Pons (tissue), 1 donor: ENCODE data around the gene SP3.

Experiments
- DNase-seq: peaks from one replicate; pipeline ENCODE4 v3.0.0-alpha.2; 2016; ENCODE audit warnings: low spot score

Gene SP3

GRCh38 chr2:173942861-173943523, 22.2 kb downstream of the SP3 start:
- no peak for DNase-seq

GRCh38 chr2:173941567-173941966, 23.6 kb downstream of the SP3 start:
- no peak for DNase-seq

GRCh38 chr2:173940208-173941020, 24.8 kb downstream of the SP3 start:
- DNase-seq, result no peak

GRCh38 chr2:173938700-173939384, 26.3 kb downstream of the SP3 start:
- DNase-seq, result no peak

GRCh38 chr2:173935305-173935704, 29.9 kb downstream of the SP3 start:
- no peak for DNase-seq

- no peak for DNase-seq
Measured at GRCh38 chr2:173934895-173935294, 30.3 kb downstream of the SP3 start.

- no peak for DNase-seq
Measured at GRCh38 chr2:173931751-173932150, 33.4 kb downstream of the SP3 start.

- no peak for DNase-seq
Measured at GRCh38 chr2:173929441-173929840, 35.7 kb downstream of the SP3 start.

- no peak for DNase-seq
Measured at GRCh38 chr2:173926875-173927274, 38.3 kb downstream of the SP3 start.

- no peak for DNase-seq
Measured at GRCh38 chr2:173924285-173924684, 40.9 kb downstream of the SP3 start.

GRCh38 chr2:173922760-173923159, 42.4 kb downstream of the SP3 start:
- no peak for DNase-seq

GRCh38 chr2:173922068-173922467, 43.1 kb downstream of the SP3 start:
- no peak for DNase-seq

- no peak for DNase-seq
Measured at GRCh38 chr2:173914055-173914927, 50.9 kb downstream of the SP3 start.

- DNase-seq, result no peak
Measured at GRCh38 chr2:173909846-173910245, 55.3 kb downstream of the SP3 start.

- no peak for DNase-seq
Measured at GRCh38 chr2:173906626-173907025, 58.5 kb downstream of the SP3 start.

GRCh38 chr2:173903601-173904394, 61.4 kb downstream of the SP3 start:
- no peak for DNase-seq

- DNase-seq, result no peak
Measured at GRCh38 chr2:173898996-173899395, 66.2 kb downstream of the SP3 start.

GRCh38 chr2:173898178-173898668, 67.0 kb downstream of the SP3 start:
- DNase-seq, result peak; percentile 58

- DNase-seq, result no peak
Measured at GRCh38 chr2:173896755-173897154, 68.4 kb downstream of the SP3 start.

- no peak for DNase-seq
Measured at GRCh38 chr2:173892341-173892740, 72.8 kb downstream of the SP3 start.
